HUDEP-2 (cell line): ENCODE measurements around the gene RXRA.
"Not testable (repeated sequence)": the region's sequence is repeated elsewhere in the genome, so short reads cannot be mapped to it uniquely, and the experiment has no call there.

Source experiments
- DNase-seq, 76 experiments: peaks; one replicate each; lab custom pipeline; 2025; ENCODE audit not compliant: unreplicated experiment in 76 of 76; lab: John Stamatoyannopoulos, UW

The RXRA gene

GRCh38 chr9:134306636-134307600, 19.3 kb upstream of the RXRA start:
- no peak for DNase-seq

GRCh38 chr9:134307674-134308638, 18.3 kb upstream of the RXRA start:
- no peak for DNase-seq

- not testable (repeated sequence) for DNase-seq
These were observed 17.5 kb upstream of the RXRA start for GRCh38 chr9:134308639-134309220.

DNA sequence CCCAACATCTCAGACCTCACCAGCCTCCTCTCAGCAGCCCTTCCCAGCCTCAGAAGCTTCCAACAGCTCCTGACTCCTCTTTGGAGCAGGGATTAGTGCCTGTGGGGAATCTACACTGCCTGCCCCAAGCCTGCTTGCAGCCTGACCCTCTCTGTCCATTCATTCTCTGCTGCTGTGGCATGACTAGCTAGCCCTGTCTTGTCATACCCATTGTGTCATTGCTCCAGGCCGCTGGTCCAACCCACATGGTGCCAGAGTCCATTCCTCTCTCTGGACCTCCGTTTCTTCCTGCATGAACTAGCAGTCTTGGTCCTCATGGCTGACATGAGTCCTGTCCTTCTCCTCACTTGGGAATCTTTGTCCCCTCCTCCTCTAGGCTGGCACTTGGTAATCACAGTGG, 12.8 kb upstream of the RXRA start:
- DNase-seq = no peak

DNA sequence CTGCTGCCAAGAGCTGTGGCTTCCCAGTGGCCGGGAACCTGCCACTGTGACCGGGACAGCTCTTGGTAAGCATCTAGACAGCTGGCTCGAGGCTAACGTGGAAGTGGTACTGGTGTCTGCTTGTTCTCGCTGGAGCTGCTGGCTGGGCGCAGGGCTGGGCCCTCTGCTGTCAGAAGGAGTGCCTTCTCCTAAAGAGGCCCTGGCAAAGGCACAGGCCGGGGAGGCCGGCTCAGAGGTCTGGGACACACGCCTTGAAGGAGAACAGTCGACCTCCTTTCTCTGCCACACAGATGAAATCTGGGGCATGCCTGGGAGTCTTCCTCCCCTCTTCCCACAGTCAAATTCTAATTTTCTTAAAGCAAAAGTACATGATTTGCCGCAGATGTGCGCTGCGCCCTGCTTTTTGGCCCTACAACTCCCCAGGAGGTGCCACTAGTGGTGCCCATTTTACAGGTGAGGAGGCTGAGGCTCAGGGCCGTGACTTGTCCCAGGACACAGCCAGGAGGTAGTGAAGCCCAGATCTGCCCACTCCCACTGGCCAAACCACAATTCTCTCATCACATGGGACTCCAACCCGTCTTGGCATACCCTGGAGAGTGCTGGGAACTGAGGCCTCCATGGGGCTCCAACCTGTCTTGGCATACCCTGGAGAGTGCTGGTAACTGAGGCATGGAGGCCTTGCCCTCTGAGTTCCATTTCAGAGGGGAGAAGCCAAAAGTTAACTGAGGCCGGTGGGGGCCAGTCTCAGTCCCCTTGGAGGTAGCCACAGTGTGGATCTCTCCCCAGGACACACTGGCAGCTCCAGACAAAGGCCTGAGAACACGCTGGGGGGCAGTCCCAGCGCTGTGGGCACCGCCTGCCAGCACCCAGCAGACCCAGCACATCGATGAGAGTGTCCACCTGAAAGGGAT, 12.0 kb upstream of the RXRA start:
- DNase-seq = no peak

GRCh38 chr9:134314950-134315715, 11.1 kb upstream of the RXRA start:
- no peak for DNase-seq

DNA sequence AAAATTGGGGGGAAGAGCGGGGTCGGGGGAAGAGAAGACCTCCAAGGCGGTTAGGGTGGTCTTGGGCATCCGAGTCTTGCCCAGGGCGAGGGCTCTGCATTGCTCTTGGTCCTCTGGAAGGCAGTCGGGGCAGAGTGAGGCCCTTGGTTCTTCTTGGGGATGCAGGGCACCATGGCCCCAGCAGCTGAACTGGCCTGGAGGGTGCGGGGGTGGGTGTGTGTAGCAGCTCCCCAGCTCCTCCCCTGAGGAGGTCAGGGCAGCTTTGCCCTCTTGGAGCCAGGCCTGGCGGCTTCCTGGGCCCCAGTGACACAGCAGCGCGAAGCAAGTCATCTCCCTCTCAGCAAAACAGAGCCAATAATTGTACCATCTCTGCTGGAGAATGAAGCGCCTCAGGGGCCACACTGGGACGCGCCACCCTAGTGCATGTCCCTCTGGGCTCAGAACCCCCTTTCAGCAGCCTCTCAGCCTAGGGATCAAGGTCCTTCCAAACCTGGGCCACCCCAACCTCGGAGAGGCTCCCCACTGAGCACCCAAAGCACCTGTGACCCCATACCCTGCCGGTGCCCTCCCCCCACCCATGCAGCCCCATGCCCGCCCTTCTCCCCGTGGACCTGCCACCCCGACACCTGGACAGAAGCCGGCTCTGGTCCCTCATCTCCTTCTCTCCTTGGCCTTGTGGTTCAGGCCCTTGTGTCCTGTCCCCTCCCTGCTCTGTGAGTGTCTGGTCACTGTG, 10.4 kb upstream of the RXRA start:
- peak in 43 of 76 experiments; percentile 11 to 70 (median 39) for DNase-seq

- peak in 75 of 76 experiments; percentile 36 to 93 (median 80) for DNase-seq
These were observed 9.7 kb upstream of the RXRA start for GRCh38 chr9:134316449-134317160.

DNA sequence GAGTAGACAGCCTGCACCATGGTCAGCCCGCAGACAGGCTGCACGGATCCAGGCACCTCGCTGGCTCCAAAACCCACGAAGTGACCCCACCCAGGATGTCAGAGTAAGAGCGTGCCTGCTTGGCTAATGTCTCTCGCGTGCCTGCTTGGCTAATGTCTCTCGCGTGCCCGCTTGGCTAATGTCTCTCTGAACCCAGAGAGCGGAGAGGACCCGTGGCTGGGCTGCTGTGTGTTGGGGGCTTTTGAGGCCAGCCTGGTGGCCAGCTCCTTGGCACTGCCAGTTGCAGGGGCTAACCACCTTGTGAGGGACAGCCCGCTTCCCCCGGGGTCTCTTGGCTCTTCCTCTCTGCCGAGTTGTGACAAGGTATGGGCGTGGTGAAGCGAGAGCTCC, 8.9 kb upstream of the RXRA start:
- peak in 1 of 76 experiments; percentile 23 for DNase-seq

- DNase-seq = no peak
These were observed 8.4 kb upstream of the RXRA start for GRCh38 chr9:134317790-134318414.

- DNase-seq = no peak
These were observed 7.8 kb upstream of the RXRA start for GRCh38 chr9:134318481-134318891.

GRCh38 chr9:134318941-134319305, 7.3 kb upstream of the RXRA start:
- DNase-seq = no peak

GRCh38 chr9:134319306-134320125, 6.7 kb upstream of the RXRA start:
- no peak for DNase-seq

- peak in 7 of 76 experiments; percentile 20 to 36 (median 24) for DNase-seq
These were observed 6.0 kb upstream of the RXRA start for GRCh38 chr9:134320126-134320867.

- peak in 1 of 76 experiments; percentile 15 for DNase-seq
These were observed 5.3 kb upstream of the RXRA start for GRCh38 chr9:134320868-134321471.
